Uterus (tissue), 4 donors: ENCODE data around the gene PVALB. TPM values are rescaled to one million over a fixed set of nuclear protein-coding genes. Genes with fewer than 3 reads are reported as not detected.

ENCODE experiments used
- DNase-seq, 2 donors: peaks; one replicate each; pipeline ENCODE4 v3.0.0-alpha.2; 2019 to 2020
- H3K27ac ChIP-seq, 2 donors: fragments of 200-600 bp; sonication (generic); 1 replicate in 1 of 2; 2 replicates in 1 of 2; pipeline ENCODE4 v1.5.1; 2016 to 2018
- H3K27me3 ChIP-seq, 2 donors: fragments of 200-600 bp; sonication (generic); one replicate each; pipeline ENCODE4 v1.5.1; 2018 to 2019; ENCODE audit warnings: control low read depth in 1 of 2
- H3K36me3 ChIP-seq, 2 donors: fragments of 200-600 bp; sonication (generic); one replicate each; pipeline ENCODE4 v1.5.1; 2019; ENCODE audit warnings: control low read depth in 1 of 2
- H3K4me1 ChIP-seq, 2 donors: fragments of 200-600 bp; sonication (generic); one replicate each; pipeline ENCODE4 v1.5.1; 2018 to 2019; ENCODE audit warnings: control low read depth in 1 of 2
- H3K4me3 ChIP-seq, 2 donors: fragments of 200-600 bp; sonication (generic); 1 replicate in 1 of 2; 2 replicates in 1 of 2; pipeline ENCODE4 v1.5.1; 2018 to 2019; ENCODE audit warnings: mild to moderate bottlenecking in 1 of 2
- H3K9me3 ChIP-seq, 2 donors: fragments of 200-600 bp; sonication (generic); one replicate each; pipeline ENCODE4 v1.5.1; 2019; ENCODE audit warnings: control low read depth in 1 of 2
- CTCF ChIP-seq, 4 experiments: fragments of 200-600 bp in 2 of 4; fragments of 450-650 bp in 2 of 4; sonication (generic) in 2 of 4; IDR thresholded peaks; one replicate each; pipeline ENCODE4 v1.5.1; 2016 to 2019; ENCODE audit warnings: antibody characterized with exemption in 4 of 4, mild to moderate bottlenecking in 2 of 4, moderate library complexity in 1 of 4
- POLR2A ChIP-seq, 2 donors: fragments of 450-650 bp; IDR thresholded peaks; one replicate each; pipeline ENCODE4 v1.6.1; 2016; ENCODE audit warnings: antibody characterized with exemption in 2 of 2, mild to moderate bottlenecking in 1 of 2, moderate library complexity in 1 of 2
- intact Hi-C: fragments of 100-400 bp; cut with DNase I; formaldehyde crosslinking; loops from one replicate; pipeline ENCODE4 v1.15.1; 2023; ENCODE audit warnings: low total_unique reads
- total RNA-seq, 4 donors: library from RNA; depleted of rRNA in 3 of 4; stranded (reverse); fragments of >200 nt in 3 of 4; gene quantifications; one replicate each; pipeline versions ENCODE4 v1.1.0 to v1.2.4, GENCODE V29; 2014 to 2023
- donor health status: DM: yes; HTN: yes; CAD: no.

PVALB gene
- total RNA-seq, 4 donors from 2014 or later = 2.3 TPM; not detected in 3

GRCh38 chr22:36764060-36764459, 52.8 kb downstream of the PVALB start:
- no peaks in the 10 kb centered on the region for H3K4me1 ChIP-seq
- no peaks in the 10 kb centered on the region for H3K9me3 ChIP-seq
- intact Hi-C loops = no loop called here
- TF ChIP-seq POLR2A (IDR thresholded peaks at IDR 0.05) = no peak
- DNase-seq = no peak
- no peak overlapping the region for H3K27ac ChIP-seq
- no peaks in the 10 kb centered on the region for H3K36me3 ChIP-seq
- no peak overlapping the region for H3K4me3 ChIP-seq
- H3K27me3 ChIP-seq = no peaks in the 10 kb centered on the region

- Histone ChIP-seq H3K36me3 (no peaks in the 10 kb centered on the region), H3K9me3 (no peaks in the 10 kb centered on the region), H3K27ac (no peak overlapping the region), H3K4me1 (no peaks in the 10 kb centered on the region), H3K27me3 (no peaks in the 10 kb centered on the region), H3K4me3 (no peak overlapping the region)
- intact Hi-C loops = no loop called here
- no peak for DNase-seq
- TF ChIP-seq POLR2A (IDR thresholded peaks at IDR 0.05) (no peak), CTCF (IDR thresholded peaks at IDR 0.05) (no peak)
Measured at GRCh38 chr22:36763576-36763975, 53.3 kb downstream of the PVALB start.

DNA sequence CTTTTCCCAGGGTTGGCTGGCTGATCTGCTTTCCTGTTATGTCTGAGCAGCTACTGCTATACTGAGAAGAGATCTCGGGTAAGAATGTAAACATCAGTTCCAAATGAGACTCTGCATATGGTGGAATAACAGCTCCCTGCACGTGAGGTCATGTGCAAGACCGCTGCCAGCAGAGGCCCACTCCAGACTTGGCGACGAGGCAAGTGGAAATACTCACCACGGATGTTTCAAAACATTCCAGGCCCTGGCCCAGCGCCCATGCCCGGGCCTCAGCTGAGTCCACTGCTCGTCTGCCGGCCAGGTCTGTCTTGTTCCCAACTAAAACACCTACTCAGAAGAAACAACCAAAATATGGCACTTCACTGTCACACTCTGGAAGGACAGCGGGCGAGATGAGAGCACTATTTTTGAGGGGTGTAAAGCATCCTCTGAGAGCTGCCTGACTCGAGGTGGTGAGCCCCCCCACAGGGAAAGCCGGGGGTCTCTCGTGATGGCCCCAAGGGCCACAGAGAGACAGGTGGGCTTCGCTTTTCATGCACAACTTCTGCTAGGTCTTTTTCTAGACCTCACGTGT, 54.1 kb downstream of the PVALB start:
- Histone ChIP-seq H3K27me3 (no peaks in the 10 kb centered on the region), H3K4me3 (no peak overlapping the region), H3K27ac (no peak overlapping the region), H3K9me3 (no peaks in the 10 kb centered on the region), H3K4me1 (no peaks in the 10 kb centered on the region), H3K36me3 (no peaks in the 10 kb centered on the region)
- DNase-seq = no peak
- TF ChIP-seq POLR2A (IDR thresholded peaks at IDR 0.05) = no peak
- no peak for TF ChIP-seq CTCF (IDR thresholded peaks at IDR 0.05)
- intact Hi-C loops = no loop called here

- Histone ChIP-seq H3K27ac (no peak overlapping the region), H3K36me3 (no peaks in the 10 kb centered on the region), H3K4me1 (no peaks in the 10 kb centered on the region), H3K27me3 (no peaks in the 10 kb centered on the region), H3K4me3 (no peak overlapping the region), H3K9me3 (no peaks in the 10 kb centered on the region)
- no peak for DNase-seq
- TF ChIP-seq CTCF (IDR thresholded peaks at IDR 0.05) (no peak), POLR2A (IDR thresholded peaks at IDR 0.05) (no peak)
- intact Hi-C loops = no loop called here
Measured at GRCh38 chr22:36761553-36762240, 55.1 kb downstream of the PVALB start.

- intact Hi-C loops = no loop called here
- H3K27ac ChIP-seq = no peak overlapping the region
- H3K27me3 ChIP-seq = no peaks in the 10 kb centered on the region
- H3K9me3 ChIP-seq = no peaks in the 10 kb centered on the region
- TF ChIP-seq CTCF (IDR thresholded peaks at IDR 0.05) (no peak), POLR2A (IDR thresholded peaks at IDR 0.05) (no peak)
- no peak overlapping the region for H3K4me3 ChIP-seq
- no peaks in the 10 kb centered on the region for H3K36me3 ChIP-seq
- H3K4me1 ChIP-seq = no peaks in the 10 kb centered on the region
- no peak for DNase-seq
Measured at GRCh38 chr22:36760786-36761185, 56.0 kb downstream of the PVALB start.
